Measurements from ENCODE around the gene SPECC1. TPM values are rescaled to one million over a fixed set of nuclear protein-coding genes. Genes with fewer than 3 reads are reported as not detected.

SPECC1 gene
- total RNA-seq, 1 donor from 2014 or later, result 91.9 TPM

GRCh38 chr17:19986941-19987861 lies 22.0 kb upstream of the SPECC1 start:
- no peak for TF ChIP-seq CTCF (IDR thresholded peaks at IDR 0.05)
- Mint-ChIP-seq H3K4me1 (ENCODE audit: low read depth) (peaks cover 4% of the 10 kb centered on the region), H3K36me3 (ENCODE audit: low read depth) (no peaks in the 10 kb centered on the region), H3K9me3 (ENCODE audit: low read depth) (no peaks in the 10 kb centered on the region), H3K4me3 (ENCODE audit: unreplicated experiment) (no peak overlapping the region), H3K27me3 (ENCODE audit: low read depth) (no peaks in the 10 kb centered on the region), H3K27ac (ENCODE audit: unreplicated experiment) (no peak overlapping the region)
- DNase-seq (ENCODE audit: low spot score), result no peak

- DNase-seq (ENCODE audit: low spot score), result no peak
- H3K4me3 Mint-ChIP-seq (ENCODE audit: unreplicated experiment), result no peak overlapping the region
- H3K4me1 Mint-ChIP-seq (ENCODE audit: low read depth), result peaks cover 4% of the 10 kb centered on the region
- H3K27ac Mint-ChIP-seq (ENCODE audit: unreplicated experiment), result no peak overlapping the region
- no peaks in the 10 kb centered on the region for H3K9me3 Mint-ChIP-seq (ENCODE audit: low read depth)
- H3K36me3 Mint-ChIP-seq (ENCODE audit: low read depth), result no peaks in the 10 kb centered on the region
- no peak for TF ChIP-seq CTCF (IDR thresholded peaks at IDR 0.05)
- H3K27me3 Mint-ChIP-seq (ENCODE audit: low read depth), result no peaks in the 10 kb centered on the region
These were observed 21.3 kb upstream of the SPECC1 start for GRCh38 chr17:19987897-19988296.

GRCh38 chr17:19991252-19991885 lies 17.8 kb upstream of the SPECC1 start:
- Mint-ChIP-seq H3K36me3 (ENCODE audit: low read depth) (no peaks in the 10 kb centered on the region), H3K4me1 (ENCODE audit: low read depth) (peaks cover 4% of the 10 kb centered on the region), H3K27ac (ENCODE audit: unreplicated experiment) (no peak overlapping the region), H3K9me3 (ENCODE audit: low read depth) (no peaks in the 10 kb centered on the region), H3K4me3 (ENCODE audit: unreplicated experiment) (no peak overlapping the region), H3K27me3 (ENCODE audit: low read depth) (no peaks in the 10 kb centered on the region)
- no peak for DNase-seq (ENCODE audit: low spot score)
- TF ChIP-seq CTCF (IDR thresholded peaks at IDR 0.05), result no peak

- peaks cover 5% of the 10 kb centered on the region for H3K4me1 Mint-ChIP-seq (ENCODE audit: low read depth)
- no peak overlapping the region for H3K27ac Mint-ChIP-seq (ENCODE audit: unreplicated experiment)
- H3K9me3 Mint-ChIP-seq (ENCODE audit: low read depth), result no peaks in the 10 kb centered on the region
- no peak for DNase-seq (ENCODE audit: low spot score)
- H3K36me3 Mint-ChIP-seq (ENCODE audit: low read depth), result no peaks in the 10 kb centered on the region
- H3K27me3 Mint-ChIP-seq (ENCODE audit: low read depth), result no peaks in the 10 kb centered on the region
- peak overlapping the region; percentile 44 for H3K4me3 Mint-ChIP-seq (ENCODE audit: unreplicated experiment)
- peak; percentile 87 for TF ChIP-seq CTCF (IDR thresholded peaks at IDR 0.05)
These were observed 16.1 kb upstream of the SPECC1 start for GRCh38 chr17:19992803-19993713.

GRCh38 chr17:19996086-19996485 lies 13.1 kb upstream of the SPECC1 start:
- DNase-seq (ENCODE audit: low spot score), result no peak
- Mint-ChIP-seq H3K4me3 (ENCODE audit: unreplicated experiment) (no peak overlapping the region), H3K27me3 (ENCODE audit: low read depth) (peaks cover 19% of the 10 kb centered on the region), H3K4me1 (ENCODE audit: low read depth) (peaks cover 5% of the 10 kb centered on the region), H3K27ac (ENCODE audit: unreplicated experiment) (no peak overlapping the region), H3K36me3 (ENCODE audit: low read depth) (peaks cover 3% of the 10 kb centered on the region), H3K9me3 (ENCODE audit: low read depth) (no peaks in the 10 kb centered on the region)
- no peak for TF ChIP-seq CTCF (IDR thresholded peaks at IDR 0.05)
